ENCODE data around the gene NCAPH2.

The NCAPH2 gene

DNA sequence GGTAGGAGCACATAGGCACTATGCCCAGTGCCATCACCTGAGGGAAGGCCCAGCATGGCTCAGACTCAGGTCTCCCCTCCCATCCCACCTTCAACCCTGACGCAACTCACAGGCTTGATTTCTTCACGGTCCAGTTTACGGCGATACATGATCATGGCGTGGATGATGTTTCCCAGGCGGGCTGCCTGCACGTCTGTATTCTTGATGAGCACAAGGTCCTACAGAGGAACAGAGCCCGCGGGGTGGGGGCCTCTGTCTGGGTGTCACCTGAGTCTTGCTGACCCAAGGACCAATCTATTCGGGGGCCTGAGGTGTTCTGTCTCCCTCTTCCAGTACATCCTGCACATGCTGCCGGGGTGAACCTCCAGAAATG, 66.3 kb downstream of the NCAPH2 start:
- DNase-seq (ENCODE audit: low read depth), result no peak

Measured in stimulated activated CD4-positive, alpha-beta T cell treated with anti-CD3 and anti-CD28 coated beads, Interleukin-2, amount 100 ng/mL, for 4 hours (primary cell).